Thyroid gland (tissue), 4 donors: ENCODE results near the gene IPP.

Source experiments
- POLR2A ChIP-seq, 2 donors: fragments of 450-650 bp; IDR thresholded peaks; one replicate each; pipeline ENCODE4 v1.6.1; 2017; ENCODE audit warnings: antibody characterized with exemption in 2 of 2, mild to moderate bottlenecking in 2 of 2, moderate library complexity in 1 of 2
- TF ChIP-seq, protein P1 (sequence below), 6 experiments: fragments of 200-600 bp in 3 of 6; fragments of 450-650 bp in 3 of 6; sonication (generic) in 3 of 6; IDR thresholded peaks; one replicate each; pipeline ENCODE4 v1.5.1; 2016 to 2019; ENCODE audit warnings: antibody characterized with exemption in 6 of 6, mild to moderate bottlenecking in 2 of 6, inconsistent platforms in 1 of 6, moderate library complexity in 1 of 6

DNA sequence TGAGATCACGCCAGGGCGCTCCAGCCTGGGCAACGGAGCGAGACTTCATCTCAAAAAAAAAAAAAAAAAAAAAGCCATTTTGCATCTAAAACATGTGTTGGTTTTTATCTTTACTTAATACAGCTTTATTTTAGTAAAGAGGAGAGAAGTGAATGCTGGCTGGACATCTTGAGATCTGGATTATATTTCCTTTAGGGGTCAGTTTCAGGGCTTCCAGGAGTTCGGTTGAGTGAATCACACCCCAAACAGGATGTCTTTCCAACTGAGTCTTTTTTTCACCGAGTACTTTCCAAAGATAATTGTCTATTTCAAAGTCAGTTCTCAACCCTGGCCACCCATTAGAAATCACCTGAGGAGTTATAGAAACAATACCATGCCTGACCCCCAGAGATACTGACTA, 16.6 kb upstream of the IPP start:
- TF ChIP-seq, protein P1, sequence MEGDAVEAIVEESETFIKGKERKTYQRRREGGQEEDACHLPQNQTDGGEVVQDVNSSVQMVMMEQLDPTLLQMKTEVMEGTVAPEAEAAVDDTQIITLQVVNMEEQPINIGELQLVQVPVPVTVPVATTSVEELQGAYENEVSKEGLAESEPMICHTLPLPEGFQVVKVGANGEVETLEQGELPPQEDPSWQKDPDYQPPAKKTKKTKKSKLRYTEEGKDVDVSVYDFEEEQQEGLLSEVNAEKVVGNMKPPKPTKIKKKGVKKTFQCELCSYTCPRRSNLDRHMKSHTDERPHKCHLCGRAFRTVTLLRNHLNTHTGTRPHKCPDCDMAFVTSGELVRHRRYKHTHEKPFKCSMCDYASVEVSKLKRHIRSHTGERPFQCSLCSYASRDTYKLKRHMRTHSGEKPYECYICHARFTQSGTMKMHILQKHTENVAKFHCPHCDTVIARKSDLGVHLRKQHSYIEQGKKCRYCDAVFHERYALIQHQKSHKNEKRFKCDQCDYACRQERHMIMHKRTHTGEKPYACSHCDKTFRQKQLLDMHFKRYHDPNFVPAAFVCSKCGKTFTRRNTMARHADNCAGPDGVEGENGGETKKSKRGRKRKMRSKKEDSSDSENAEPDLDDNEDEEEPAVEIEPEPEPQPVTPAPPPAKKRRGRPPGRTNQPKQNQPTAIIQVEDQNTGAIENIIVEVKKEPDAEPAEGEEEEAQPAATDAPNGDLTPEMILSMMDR (IDR thresholded peaks at IDR 0.05), result no peak
- TF ChIP-seq POLR2A (IDR thresholded peaks at IDR 0.05), result no peak
